Measurements from ENCODE around the gene ABHD17C. TPM values are rescaled to one million over a fixed set of nuclear protein-coding genes. Genes with fewer than 3 reads are reported as not detected.

Gene ABHD17C
- total RNA-seq, 6 experiments from 2014 or later, result 2.0 to 5.5 (median 3.0) TPM

DNA sequence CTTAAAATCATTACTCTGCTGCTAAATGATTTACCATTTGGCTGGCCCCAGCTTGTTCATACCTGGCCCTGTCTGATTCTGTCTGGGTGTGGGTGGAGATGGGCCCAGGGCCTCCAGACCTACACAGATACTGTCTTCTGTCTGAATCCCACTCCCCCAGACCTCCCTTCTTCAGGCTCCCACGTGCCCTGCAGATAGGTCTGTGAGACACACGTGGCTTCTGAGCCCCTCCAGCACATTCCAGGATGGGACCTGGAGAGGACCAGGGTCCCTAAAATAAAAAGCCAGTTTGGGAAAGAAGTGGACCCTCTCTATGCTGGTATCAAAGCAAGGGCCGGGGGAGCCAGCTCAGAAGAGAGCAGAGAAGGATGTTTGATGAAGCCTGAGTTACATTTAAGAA lies 69.4 kb downstream of the ABHD17C start:
- WGBS (ENCODE audit: insufficient coverage, low coverage, low lambda C conversion rate, missing lambda C conversion rate), result 79% methylated on average over 3 of the region's 3 CpGs
- Histone ChIP-seq H3K4me3 (no peak overlapping the region), H3K9me3 (no peaks in the 10 kb centered on the region), H3K36me3 (no peaks in the 10 kb centered on the region), H3K4me1 (no peaks in the 10 kb centered on the region), H3K27ac (no peak overlapping the region), H3K27me3 (no peaks in the 10 kb centered on the region)
- TF ChIP-seq, protein P1, sequence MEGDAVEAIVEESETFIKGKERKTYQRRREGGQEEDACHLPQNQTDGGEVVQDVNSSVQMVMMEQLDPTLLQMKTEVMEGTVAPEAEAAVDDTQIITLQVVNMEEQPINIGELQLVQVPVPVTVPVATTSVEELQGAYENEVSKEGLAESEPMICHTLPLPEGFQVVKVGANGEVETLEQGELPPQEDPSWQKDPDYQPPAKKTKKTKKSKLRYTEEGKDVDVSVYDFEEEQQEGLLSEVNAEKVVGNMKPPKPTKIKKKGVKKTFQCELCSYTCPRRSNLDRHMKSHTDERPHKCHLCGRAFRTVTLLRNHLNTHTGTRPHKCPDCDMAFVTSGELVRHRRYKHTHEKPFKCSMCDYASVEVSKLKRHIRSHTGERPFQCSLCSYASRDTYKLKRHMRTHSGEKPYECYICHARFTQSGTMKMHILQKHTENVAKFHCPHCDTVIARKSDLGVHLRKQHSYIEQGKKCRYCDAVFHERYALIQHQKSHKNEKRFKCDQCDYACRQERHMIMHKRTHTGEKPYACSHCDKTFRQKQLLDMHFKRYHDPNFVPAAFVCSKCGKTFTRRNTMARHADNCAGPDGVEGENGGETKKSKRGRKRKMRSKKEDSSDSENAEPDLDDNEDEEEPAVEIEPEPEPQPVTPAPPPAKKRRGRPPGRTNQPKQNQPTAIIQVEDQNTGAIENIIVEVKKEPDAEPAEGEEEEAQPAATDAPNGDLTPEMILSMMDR (IDR thresholded peaks at IDR 0.05), result no peak
- TF ChIP-seq POLR2A (IDR thresholded peaks at IDR 0.05), result no peak
- intact Hi-C loops (cut with DNase I), result no loop called here
- no peak for DNase-seq
- peak in 2 of 4 donors; percentile 28 to 44 for ATAC-seq

DNA sequence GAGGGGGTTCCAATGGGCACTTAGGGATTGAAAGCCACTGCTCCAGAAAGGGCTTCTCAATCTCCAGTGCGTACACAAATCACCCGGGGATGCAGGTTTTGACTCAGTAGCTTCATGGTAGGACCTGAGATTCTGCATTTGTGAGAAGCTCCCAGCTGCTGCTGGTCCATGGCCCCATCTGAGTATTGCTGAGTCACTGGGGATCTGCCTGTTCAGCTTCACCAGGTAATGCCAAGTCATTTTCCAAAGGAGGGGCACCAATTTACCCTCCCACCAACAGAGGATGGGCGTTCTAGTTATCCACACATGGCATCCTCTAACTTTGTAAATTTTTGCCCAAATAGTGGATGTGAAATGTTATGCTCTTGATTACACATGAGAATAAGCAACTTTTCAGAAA lies 71.2 kb downstream of the ABHD17C start:
- Histone ChIP-seq H3K9me3 (no peaks in the 10 kb centered on the region), H3K4me3 (no peak overlapping the region), H3K4me1 (no peaks in the 10 kb centered on the region), H3K27ac (no peak overlapping the region), H3K36me3 (no peaks in the 10 kb centered on the region), H3K27me3 (no peaks in the 10 kb centered on the region)
- 90% methylated on average over 3 of the region's 3 CpGs for WGBS (ENCODE audit: insufficient coverage, low coverage, low lambda C conversion rate, missing lambda C conversion rate)
- intact Hi-C loops (cut with DNase I), result no loop called here
- no peak for DNase-seq
- no peak for ATAC-seq
- TF ChIP-seq, protein P1 (IDR thresholded peaks at IDR 0.05), result no peak
- no peak for TF ChIP-seq POLR2A (IDR thresholded peaks at IDR 0.05)

DNA sequence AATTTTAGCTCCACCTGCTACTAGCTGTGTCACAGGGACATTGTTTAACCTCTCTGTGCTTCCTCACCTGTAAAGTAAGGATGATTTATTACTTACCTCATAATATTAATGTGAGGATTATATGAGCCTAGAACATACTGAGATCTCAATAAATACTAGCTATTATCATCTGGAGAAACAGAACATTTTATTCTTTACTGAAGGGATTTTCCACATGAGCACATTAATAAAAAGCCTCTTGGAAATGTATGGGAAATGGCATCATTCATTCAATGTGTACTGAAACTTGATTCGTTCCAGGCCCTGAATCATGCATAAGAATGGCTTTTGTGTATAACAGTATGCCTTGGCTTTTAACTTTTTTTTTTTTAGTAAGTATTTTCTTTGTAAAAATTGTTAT lies 73.0 kb downstream of the ABHD17C start:
- no peak for DNase-seq
- Histone ChIP-seq H3K4me3 (no peak overlapping the region), H3K9me3 (no peaks in the 10 kb centered on the region), H3K27me3 (no peaks in the 10 kb centered on the region), H3K36me3 (no peaks in the 10 kb centered on the region), H3K27ac (no peak overlapping the region), H3K4me1 (no peaks in the 10 kb centered on the region)
- 86% methylated on average over 1 of the region's 1 CpG for WGBS (ENCODE audit: insufficient coverage, low coverage, low lambda C conversion rate, missing lambda C conversion rate)
- intact Hi-C loops (cut with DNase I), result no loop called here
- TF ChIP-seq, protein P1 (IDR thresholded peaks at IDR 0.05), result no peak
- TF ChIP-seq POLR2A (IDR thresholded peaks at IDR 0.05), result no peak
- no peak for ATAC-seq

DNA sequence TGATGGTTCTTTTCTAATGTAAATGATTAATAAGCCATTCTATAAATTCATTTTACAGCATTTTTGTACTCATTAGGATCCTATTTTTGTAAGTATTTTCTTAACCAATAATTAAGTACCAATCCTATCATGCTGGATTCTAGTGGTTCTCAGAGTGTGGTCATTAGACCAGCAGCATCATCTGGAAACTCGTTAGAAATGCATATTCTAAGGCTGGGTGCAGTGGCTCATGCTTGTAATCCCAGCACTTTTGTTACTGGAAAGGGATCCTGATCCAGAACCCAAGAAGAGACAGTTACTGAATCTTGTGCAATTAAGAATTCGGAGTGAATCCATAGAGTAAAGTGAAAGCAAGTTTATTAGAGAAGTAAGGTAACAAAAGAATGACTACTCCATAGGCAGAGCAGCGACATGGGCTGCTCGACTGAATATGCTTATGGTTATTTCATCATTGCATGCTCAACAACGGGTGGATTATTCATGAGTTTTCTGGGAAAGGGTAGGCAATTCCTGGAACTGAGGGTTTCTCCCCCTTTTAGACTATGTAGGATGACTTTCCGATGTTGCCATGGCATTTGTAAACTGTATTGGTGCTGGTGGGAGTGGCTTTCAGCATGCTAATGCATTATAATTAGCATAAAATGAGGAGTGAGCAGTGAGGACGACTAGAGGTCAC lies 74.2 kb downstream of the ABHD17C start:
- no peaks in the 10 kb centered on the region for H3K4me1 ChIP-seq
- intact Hi-C loops (cut with DNase I), result no loop called here
- WGBS (ENCODE audit: insufficient coverage, low coverage, low lambda C conversion rate, missing lambda C conversion rate), result 77% methylated on average over 7 of the region's 7 CpGs
- H3K27me3 ChIP-seq, result no peaks in the 10 kb centered on the region
- no peak overlapping the region for H3K4me3 ChIP-seq
- TF ChIP-seq, protein P1 (IDR thresholded peaks at IDR 0.05), result no peak
- DNase-seq (no peak), ATAC-seq (no peak)
- no peaks in the 10 kb centered on the region for H3K36me3 ChIP-seq
- no peaks in the 10 kb centered on the region for H3K9me3 ChIP-seq
- H3K27ac ChIP-seq, result no peak overlapping the region

All from right lobe of liver (tissue), 6 donors.